ENCODE measurements around the gene USP48. TPM values are rescaled to one million over a fixed set of nuclear protein-coding genes. Genes with fewer than 3 reads are reported as not detected.

Gene USP48
- total and polyA plus RNA-seq, 2 donors (not counting 1 experiment from before 2014, with no cell fraction given) = 34.1 to 45.6 TPM

DNA sequence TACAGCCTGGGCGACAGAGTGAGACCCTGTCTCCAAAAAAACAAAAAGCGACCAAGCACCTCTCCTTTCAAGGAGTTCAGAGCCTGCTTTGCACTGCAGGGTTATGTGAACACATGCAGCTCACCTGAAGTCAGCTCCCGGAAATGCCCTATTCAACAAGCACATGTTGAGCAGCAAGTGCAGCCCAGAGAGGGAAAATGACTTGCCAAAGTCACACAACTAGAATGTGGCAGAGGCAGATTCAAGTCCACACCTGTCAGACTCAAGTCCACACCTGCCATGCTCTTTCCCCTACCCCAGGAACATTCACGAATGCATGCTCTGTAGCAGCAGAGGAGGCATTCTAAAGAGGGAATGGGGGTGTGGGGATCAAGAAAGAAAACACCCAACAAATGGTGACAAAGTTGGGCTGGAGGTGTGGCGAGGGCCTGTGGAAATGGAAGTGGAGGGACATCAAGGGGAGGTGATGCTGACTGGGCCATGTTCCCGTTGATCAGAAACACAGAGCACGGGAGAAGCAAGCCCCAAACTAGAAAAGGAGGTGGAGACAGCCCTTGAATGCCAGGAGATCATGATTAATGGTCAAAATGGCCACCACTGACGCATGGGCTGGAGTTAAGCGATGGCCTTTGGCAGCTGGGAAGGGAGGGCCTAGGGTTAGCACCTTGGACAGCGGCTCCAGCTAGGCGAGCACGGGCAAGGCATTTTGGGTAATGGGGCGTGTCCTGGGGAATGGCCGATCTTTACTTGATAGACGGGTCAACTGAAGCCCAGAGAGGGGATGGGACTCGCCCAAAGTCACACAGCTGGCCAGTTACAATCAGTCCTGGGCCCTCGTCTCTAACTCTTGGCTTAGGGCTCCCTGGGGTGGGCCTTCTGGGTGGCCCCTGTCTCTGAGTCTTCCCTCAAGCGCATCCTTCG, 135.3 kb downstream of the USP48 start:
- Histone ChIP-seq H3K27ac (ENCODE audit: insufficient read depth, low read length) (no peak overlapping the region), H3K79me2 (ENCODE audit: control insufficient read depth, insufficient read depth, low read length) (no peaks in the 10 kb centered on the region), H3K36me3 (ENCODE audit: control insufficient read depth, insufficient read depth, low read length) (no peaks in the 10 kb centered on the region), H2AFZ (ENCODE audit: low read length) (no peak overlapping the region), H3K9me3 (ENCODE audit: control insufficient read depth, insufficient read depth, low read depth, low read length) (no peaks in the 10 kb centered on the region), H3K4me3 (replicated peaks in 1 of 4; ENCODE audit: control extremely low read depth in 1 of 4, insufficient read depth in 1 of 4, low read depth in 3 of 4, low read length in 4 of 4) (no peak overlapping the region), H3K4me1 (ENCODE audit: control insufficient read depth, extremely low read depth, insufficient read depth, low read length) (peaks cover 3% of the 10 kb centered on the region), H3K4me2 (ENCODE audit: extremely low read depth, insufficient read depth, low read length) (no peak overlapping the region), H3K9ac (ENCODE audit: insufficient read depth, low read length) (no peak overlapping the region), H3K27me3 (ENCODE audit: control insufficient read depth, insufficient read depth, low read length) (peaks cover 15% of the 10 kb centered on the region), H4K20me1 (ENCODE audit: control insufficient read depth, extremely low read depth, insufficient read depth, low read length) (no peaks in the 10 kb centered on the region)
- TF ChIP-seq, protein P1, sequence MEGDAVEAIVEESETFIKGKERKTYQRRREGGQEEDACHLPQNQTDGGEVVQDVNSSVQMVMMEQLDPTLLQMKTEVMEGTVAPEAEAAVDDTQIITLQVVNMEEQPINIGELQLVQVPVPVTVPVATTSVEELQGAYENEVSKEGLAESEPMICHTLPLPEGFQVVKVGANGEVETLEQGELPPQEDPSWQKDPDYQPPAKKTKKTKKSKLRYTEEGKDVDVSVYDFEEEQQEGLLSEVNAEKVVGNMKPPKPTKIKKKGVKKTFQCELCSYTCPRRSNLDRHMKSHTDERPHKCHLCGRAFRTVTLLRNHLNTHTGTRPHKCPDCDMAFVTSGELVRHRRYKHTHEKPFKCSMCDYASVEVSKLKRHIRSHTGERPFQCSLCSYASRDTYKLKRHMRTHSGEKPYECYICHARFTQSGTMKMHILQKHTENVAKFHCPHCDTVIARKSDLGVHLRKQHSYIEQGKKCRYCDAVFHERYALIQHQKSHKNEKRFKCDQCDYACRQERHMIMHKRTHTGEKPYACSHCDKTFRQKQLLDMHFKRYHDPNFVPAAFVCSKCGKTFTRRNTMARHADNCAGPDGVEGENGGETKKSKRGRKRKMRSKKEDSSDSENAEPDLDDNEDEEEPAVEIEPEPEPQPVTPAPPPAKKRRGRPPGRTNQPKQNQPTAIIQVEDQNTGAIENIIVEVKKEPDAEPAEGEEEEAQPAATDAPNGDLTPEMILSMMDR (conservative IDR thresholded peaks at IDR 0.05 in 1 of 2, IDR thresholded peaks at IDR 0.05 in 1 of 2; ENCODE audit: low read depth in 1 of 2, low read length in 2 of 2) = no peak
- no peak for TF ChIP-seq EZH2 (IDR thresholded peaks at IDR 0.05; ENCODE audit: low read length, missing control alignments)
- peak; percentile 55 to 56 for DNase-seq (ENCODE audit: low read depth in 2 of 2)

DNA sequence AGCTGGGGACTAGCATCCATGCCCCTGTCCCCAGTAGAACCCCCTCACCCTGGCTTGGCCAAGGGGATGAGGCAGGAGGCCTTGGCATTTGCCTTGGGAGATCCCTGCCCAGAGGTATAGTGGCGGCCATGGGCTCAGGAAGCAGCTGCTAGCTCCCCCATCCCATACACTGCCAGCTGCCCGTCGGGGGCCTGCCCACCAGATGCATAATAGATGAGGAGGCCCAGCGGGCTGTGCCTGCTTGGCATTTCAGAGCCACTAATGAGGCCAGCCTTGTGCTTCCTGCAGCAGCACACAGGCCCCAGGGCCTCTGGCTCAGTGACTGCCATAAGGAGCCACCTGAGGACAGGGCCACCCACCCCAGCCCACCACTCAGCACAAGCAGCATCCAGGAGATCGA, 137.4 kb downstream of the USP48 start:
- Histone ChIP-seq H3K4me2 (ENCODE audit: extremely low read depth, insufficient read depth, low read length) (no peak overlapping the region), H3K9me3 (ENCODE audit: control insufficient read depth, insufficient read depth, low read depth, low read length) (no peaks in the 10 kb centered on the region), H3K4me3 (replicated peaks in 1 of 4; ENCODE audit: control extremely low read depth in 1 of 4, insufficient read depth in 1 of 4, low read depth in 3 of 4, low read length in 4 of 4) (no peak overlapping the region), H3K79me2 (ENCODE audit: control insufficient read depth, insufficient read depth, low read length) (no peaks in the 10 kb centered on the region), H3K27me3 (ENCODE audit: control insufficient read depth, insufficient read depth, low read length) (peaks cover 2% of the 10 kb centered on the region), H3K4me1 (ENCODE audit: control insufficient read depth, extremely low read depth, insufficient read depth, low read length) (no peaks in the 10 kb centered on the region), H3K9ac (ENCODE audit: insufficient read depth, low read length) (no peak overlapping the region), H4K20me1 (ENCODE audit: control insufficient read depth, extremely low read depth, insufficient read depth, low read length) (no peaks in the 10 kb centered on the region), H2AFZ (ENCODE audit: low read length) (no peak overlapping the region), H3K27ac (ENCODE audit: insufficient read depth, low read length) (no peak overlapping the region), H3K36me3 (ENCODE audit: control insufficient read depth, insufficient read depth, low read length) (no peaks in the 10 kb centered on the region)
- no peak for DNase-seq (ENCODE audit: low read depth in 2 of 2)
- TF ChIP-seq EZH2 (IDR thresholded peaks at IDR 0.05; ENCODE audit: low read length, missing control alignments) = no peak
- TF ChIP-seq, protein P1 (conservative IDR thresholded peaks at IDR 0.05 in 1 of 2, IDR thresholded peaks at IDR 0.05 in 1 of 2; ENCODE audit: low read depth in 1 of 2, low read length in 2 of 2) = no peak

- H3K79me2 ChIP-seq (ENCODE audit: control insufficient read depth, insufficient read depth, low read length) = no peaks in the 10 kb centered on the region
- TF ChIP-seq EZH2 (IDR thresholded peaks at IDR 0.05; ENCODE audit: low read length, missing control alignments) = no peak
- TF ChIP-seq, protein P1 (conservative IDR thresholded peaks at IDR 0.05 in 1 of 2, IDR thresholded peaks at IDR 0.05 in 1 of 2; ENCODE audit: low read depth in 1 of 2, low read length in 2 of 2) = no peak
- no peak for DNase-seq (ENCODE audit: low read depth in 2 of 2)
These were observed 138.0 kb downstream of the USP48 start for GRCh38 chr1:21644906-21645305.

More at GRCh38 chr1:21644906-21645305, 138.0 kb downstream of the USP48 start:
- H4K20me1 ChIP-seq (ENCODE audit: control insufficient read depth, extremely low read depth, insufficient read depth, low read length) = no peaks in the 10 kb centered on the region
- no peaks in the 10 kb centered on the region for H3K4me1 ChIP-seq (ENCODE audit: control insufficient read depth, extremely low read depth, insufficient read depth, low read length)
- no peak overlapping the region for H3K4me2 ChIP-seq (ENCODE audit: extremely low read depth, insufficient read depth, low read length)
- H3K4me3 ChIP-seq (replicated peaks in 1 of 4; ENCODE audit: control extremely low read depth in 1 of 4, insufficient read depth in 1 of 4, low read depth in 3 of 4, low read length in 4 of 4) = no peak overlapping the region
- no peak overlapping the region for H3K27ac ChIP-seq (ENCODE audit: insufficient read depth, low read length)
- no peak overlapping the region for H3K9ac ChIP-seq (ENCODE audit: insufficient read depth, low read length)
- H3K36me3 ChIP-seq (ENCODE audit: control insufficient read depth, insufficient read depth, low read length) = no peaks in the 10 kb centered on the region
- no peak overlapping the region for H2AFZ ChIP-seq (ENCODE audit: low read length)
- H3K27me3 ChIP-seq (ENCODE audit: control insufficient read depth, insufficient read depth, low read length) = peaks cover 8% of the 10 kb centered on the region
- H3K9me3 ChIP-seq (ENCODE audit: control insufficient read depth, insufficient read depth, low read depth, low read length) = no peaks in the 10 kb centered on the region
